Endothelial cell (in vitro differentiated cells): ENCODE data around the gene PTH. TPM values are rescaled to one million over a fixed set of nuclear protein-coding genes. Genes with fewer than 3 reads are reported as not detected.

ENCODE experiments used
- DNase-seq: peaks from one replicate; pipeline ENCODE4 v3.0.0; 2021; ENCODE audit warnings: low spot score
- H3K27ac Mint-ChIP-seq: one replicate; pipeline ENCODE4 v1.8.0; 2021; ENCODE audit warnings: mixed read lengths, inconsistent platforms; ENCODE audit not compliant: unreplicated experiment
- H3K27me3 Mint-ChIP-seq: one replicate; pipeline ENCODE4 v1.8.0; 2021; ENCODE audit warnings: mild to moderate bottlenecking, moderate library complexity, mixed read lengths, inconsistent platforms; ENCODE audit not compliant: unreplicated experiment
- H3K36me3 Mint-ChIP-seq: one replicate; pipeline ENCODE4 v1.8.0; 2021; ENCODE audit warnings: mild to moderate bottlenecking, low read depth, mixed read lengths, inconsistent platforms; ENCODE audit not compliant: unreplicated experiment
- H3K4me1 Mint-ChIP-seq: one replicate; pipeline ENCODE4 v1.8.0; 2021; ENCODE audit warnings: mild to moderate bottlenecking, mixed read lengths, inconsistent platforms; ENCODE audit not compliant: unreplicated experiment
- H3K4me3 Mint-ChIP-seq: one replicate; pipeline ENCODE4 v1.8.0; 2021; ENCODE audit warnings: mild to moderate bottlenecking, mixed read lengths, inconsistent platforms; ENCODE audit not compliant: unreplicated experiment
- H3K9me3 Mint-ChIP-seq: one replicate; pipeline ENCODE4 v1.8.0; 2021; ENCODE audit warnings: mixed read lengths, inconsistent platforms; ENCODE audit not compliant: unreplicated experiment
- total RNA-seq: library from RNA; stranded (reverse); fragmentation: NEBNext Ultra II Directional; extraction: Animal tissue kit (Norgen Biotek cat#: 25700); gene quantifications from one replicate; pipeline ENCODE4 v1.2.1, GENCODE V29; 2021; ENCODE audit not compliant: unreplicated experiment
- TF ChIP-seq, protein P1 (sequence below): fragments of 200-600 bp; sonication (generic); IDR thresholded peaks from one replicate; pipeline ENCODE4 v1.5.0; 2021; ENCODE audit warnings: antibody characterized with exemption; ENCODE audit not compliant: unreplicated experiment

The PTH gene
- total RNA-seq, 1 donor from 2014 or later, result not detected

- H3K4me3 Mint-ChIP-seq, result no peak overlapping the region
- H3K36me3 Mint-ChIP-seq, result no peaks in the 10 kb centered on the region
- no peak overlapping the region for H3K27ac Mint-ChIP-seq
- DNase-seq, result no peak
- TF ChIP-seq, protein P1, sequence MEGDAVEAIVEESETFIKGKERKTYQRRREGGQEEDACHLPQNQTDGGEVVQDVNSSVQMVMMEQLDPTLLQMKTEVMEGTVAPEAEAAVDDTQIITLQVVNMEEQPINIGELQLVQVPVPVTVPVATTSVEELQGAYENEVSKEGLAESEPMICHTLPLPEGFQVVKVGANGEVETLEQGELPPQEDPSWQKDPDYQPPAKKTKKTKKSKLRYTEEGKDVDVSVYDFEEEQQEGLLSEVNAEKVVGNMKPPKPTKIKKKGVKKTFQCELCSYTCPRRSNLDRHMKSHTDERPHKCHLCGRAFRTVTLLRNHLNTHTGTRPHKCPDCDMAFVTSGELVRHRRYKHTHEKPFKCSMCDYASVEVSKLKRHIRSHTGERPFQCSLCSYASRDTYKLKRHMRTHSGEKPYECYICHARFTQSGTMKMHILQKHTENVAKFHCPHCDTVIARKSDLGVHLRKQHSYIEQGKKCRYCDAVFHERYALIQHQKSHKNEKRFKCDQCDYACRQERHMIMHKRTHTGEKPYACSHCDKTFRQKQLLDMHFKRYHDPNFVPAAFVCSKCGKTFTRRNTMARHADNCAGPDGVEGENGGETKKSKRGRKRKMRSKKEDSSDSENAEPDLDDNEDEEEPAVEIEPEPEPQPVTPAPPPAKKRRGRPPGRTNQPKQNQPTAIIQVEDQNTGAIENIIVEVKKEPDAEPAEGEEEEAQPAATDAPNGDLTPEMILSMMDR, result no peak
- no peaks in the 10 kb centered on the region for H3K4me1 Mint-ChIP-seq
- no peaks in the 10 kb centered on the region for H3K27me3 Mint-ChIP-seq
- H3K9me3 Mint-ChIP-seq, result no peaks in the 10 kb centered on the region
Observed at GRCh38 chr11:13503393-13503792, 7.6 kb upstream of the PTH start.

DNA sequence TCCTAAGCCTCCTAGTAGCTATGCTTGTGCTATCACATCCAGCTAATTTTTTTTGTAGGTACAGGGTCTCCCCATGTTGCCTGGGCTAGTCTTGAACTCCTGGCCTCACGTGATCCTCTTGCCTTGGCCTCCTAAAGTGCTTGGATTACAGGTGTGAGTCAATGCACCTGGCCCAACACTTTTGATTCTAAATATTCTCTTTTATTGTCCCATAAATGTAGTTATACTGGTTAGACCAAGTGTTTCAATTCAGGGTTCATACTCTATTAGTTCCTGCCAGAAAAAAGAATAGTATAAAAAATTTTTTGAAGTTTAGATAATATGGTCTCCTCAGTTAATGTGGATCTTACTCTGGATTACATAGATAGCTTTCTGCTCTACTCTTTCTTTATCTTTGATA, 6.7 kb upstream of the PTH start:
- DNase-seq, result no peak
- Mint-ChIP-seq H3K4me1 (no peaks in the 10 kb centered on the region), H3K27ac (no peak overlapping the region), H3K4me3 (no peak overlapping the region), H3K36me3 (no peaks in the 10 kb centered on the region), H3K27me3 (peaks cover 2% of the 10 kb centered on the region), H3K9me3 (no peaks in the 10 kb centered on the region)
- TF ChIP-seq, protein P1, result no peak

GRCh38 chr11:13494051-13494450, 1.7 kb downstream of the PTH start:
- Mint-ChIP-seq H3K4me3 (no peak overlapping the region), H3K36me3 (no peaks in the 10 kb centered on the region), H3K9me3 (no peaks in the 10 kb centered on the region), H3K27me3 (peaks cover 2% of the 10 kb centered on the region), H3K4me1 (no peaks in the 10 kb centered on the region), H3K27ac (no peak overlapping the region)
- no peak for DNase-seq
- TF ChIP-seq, protein P1, result no peak

DNA sequence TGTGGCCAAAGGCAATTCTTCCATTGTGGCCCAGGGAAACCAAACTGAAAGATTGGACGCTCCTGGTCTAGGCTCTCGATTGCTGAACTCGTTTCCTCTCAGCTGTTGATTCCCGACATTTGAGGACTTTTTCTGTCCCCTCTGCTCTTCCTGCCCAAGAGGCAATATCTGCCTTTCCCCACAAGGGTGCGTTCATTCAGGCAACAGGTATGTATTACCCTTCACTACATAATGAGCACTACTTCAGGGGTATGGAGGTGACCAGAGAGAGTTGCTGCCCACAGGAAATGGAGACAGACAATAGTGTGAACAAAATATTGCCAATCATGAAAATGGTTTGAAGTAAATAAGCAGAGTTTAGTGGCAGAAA, 8.2 kb downstream of the PTH start:
- Mint-ChIP-seq H3K36me3 (no peaks in the 10 kb centered on the region), H3K9me3 (no peaks in the 10 kb centered on the region), H3K27me3 (peaks cover 2% of the 10 kb centered on the region), H3K4me3 (no peak overlapping the region), H3K4me1 (no peaks in the 10 kb centered on the region), H3K27ac (no peak overlapping the region)
- TF ChIP-seq, protein P1, result no peak
- no peak for DNase-seq

- Mint-ChIP-seq H3K36me3 (no peaks in the 10 kb centered on the region), H3K4me3 (no peak overlapping the region), H3K9me3 (no peaks in the 10 kb centered on the region), H3K27me3 (peaks cover 3% of the 10 kb centered on the region), H3K27ac (no peak overlapping the region), H3K4me1 (no peaks in the 10 kb centered on the region)
- TF ChIP-seq, protein P1, result no peak
- peak; percentile 9 for DNase-seq
Observed at GRCh38 chr11:13486926-13487660, 8.7 kb downstream of the PTH start.
